Panc1 (cell line): ENCODE data around the gene PGC. TPM values are rescaled to one million over a fixed set of nuclear protein-coding genes. Genes with fewer than 3 reads are reported as not detected.

Source experiments
- ATAC-seq: fragments of 200-7000 bp; cut with Tn5 transposase; 2 replicates; pipeline ENCODE4 v1.9.1; 2020; ENCODE audit warnings: mild to moderate bottlenecking, moderate library complexity
- BruUV-seq: library from RNA; stranded (reverse); fragments of 400-500 nt; replicated peaks from 2 replicates; lab custom pipeline; 2021; lab: Mats Ljungman, UMichigan
- CTCF ChIA-PET: fragments of 300-600 bp; sonication (Branson Sonifier 250); formaldehyde crosslinking; loops from one replicate; lab custom pipeline; 2022; ENCODE audit warnings: antibody characterized with exemption; lab: Charles Lee
- POLR2A ChIA-PET: fragments of 300-600 bp; sonication (Branson Sonifier 250); formaldehyde crosslinking; loops from one replicate; lab custom pipeline; 2022; ENCODE audit warnings: antibody characterized with exemption; lab: Charles Lee
- DNase-seq: peaks from one replicate; pipeline ENCODE4 v3.0.0-alpha.2; 2010; ENCODE audit warnings: low read depth, low spot score
- H3K27ac ChIP-seq: 2 replicates; pipeline ENCODE4 v1.5.1; 2011; ENCODE audit warnings: mild to moderate bottlenecking, low read length, inconsistent platforms
- H3K27me3 ChIP-seq: fragments of 200-500 bp; sonication (Bioruptor generic); 2 replicates; pipeline ENCODE4 v1.6.0; 2014; ENCODE audit warnings: low read length, inconsistent platforms; ENCODE audit not compliant: control insufficient read depth, insufficient read depth
- H3K36me3 ChIP-seq: fragments of 200-500 bp; sonication (Bioruptor generic); 2 replicates; pipeline ENCODE4 v1.5.1; 2014; ENCODE audit warnings: inconsistent platforms, mild to moderate bottlenecking, low read length, moderate library complexity; ENCODE audit not compliant: control insufficient read depth, insufficient read depth
- H3K4me1 ChIP-seq: 2 replicates; pipeline ENCODE4 v1.5.1; 2011; ENCODE audit warnings: inconsistent platforms, mild to moderate bottlenecking, low read length, moderate library complexity; ENCODE audit not compliant: control insufficient read depth, insufficient read depth
- H3K4me3 ChIP-seq, 2 experiments: 2 replicates each; pipeline ENCODE4 v1.5.1; 2011 to 2012; ENCODE audit warnings: low read depth in 2 of 2, low read length in 2 of 2, mild to moderate bottlenecking in 2 of 2, inconsistent platforms in 1 of 2, moderate library complexity in 1 of 2
- H3K9me3 ChIP-seq: fragments of 200-500 bp; sonication (Bioruptor generic); 2 replicates; pipeline ENCODE4 v1.5.1; 2014; ENCODE audit warnings: low read depth, mild to moderate bottlenecking, inconsistent platforms, low read length, moderate library complexity; ENCODE audit not compliant: control insufficient read depth, insufficient read depth
- POLR2AphosphoS5 ChIP-seq: IDR thresholded peaks from 2 replicates; pipeline ENCODE4 v1.6.1; 2012; ENCODE audit warnings: mild to moderate bottlenecking, low read depth, low read length, moderate library complexity
- SIN3A ChIP-seq: IDR thresholded peaks from 2 replicates; pipeline ENCODE4 v1.6.1; 2012; ENCODE audit warnings: low read depth, mild to moderate bottlenecking, low read length, moderate library complexity, borderline replicate concordance; ENCODE audit not compliant: insufficient read depth
- TCF7L2 ChIP-seq: IDR thresholded peaks from 2 replicates; pipeline ENCODE4 v1.6.1; 2011; ENCODE audit warnings: mild to moderate bottlenecking, low read depth, low read length, inconsistent platforms
- in situ Hi-C: cut with HindIII; loops from 2 replicates; pipeline ENCODE4 v1.10.0; 2016; ENCODE audit warnings: low sequenced_read_pairs, low pct_unique_long_range_greater_than_20kb
- intact Hi-C: fragments of 100-400 bp; cut with micrococcal nuclease; formaldehyde crosslinking; loops from one replicate; pipeline ENCODE4 v1.10.0; 2022; ENCODE audit not compliant: unreplicated experiment
- total RNA-seq: library from RNA; stranded (reverse); gene quantifications from one replicate; pipeline ENCODE4 v1.2.1, GENCODE V29; 2021; ENCODE audit not compliant: unreplicated experiment
- TF ChIP-seq, protein P1 (sequence below), 2 experiments: IDR thresholded peaks; 2 replicates each; pipeline ENCODE4 v1.6.1; 2011 to 2012; ENCODE audit warnings: low read depth in 2 of 2, control low read depth in 1 of 2, low read length in 1 of 2, mild to moderate bottlenecking in 1 of 2, moderate library complexity in 1 of 2; ENCODE audit not compliant: insufficient read depth in 1 of 2
- TF ChIP-seq, protein P2 (sequence below): fragments of 450-650 bp; IDR thresholded peaks from 2 replicates; pipeline ENCODE4 v1.5.1; 2017; ENCODE audit warnings: mild to moderate bottlenecking

PGC gene
- total RNA-seq, 1 experiment from 2014 or later, result 0.18 TPM

DNA sequence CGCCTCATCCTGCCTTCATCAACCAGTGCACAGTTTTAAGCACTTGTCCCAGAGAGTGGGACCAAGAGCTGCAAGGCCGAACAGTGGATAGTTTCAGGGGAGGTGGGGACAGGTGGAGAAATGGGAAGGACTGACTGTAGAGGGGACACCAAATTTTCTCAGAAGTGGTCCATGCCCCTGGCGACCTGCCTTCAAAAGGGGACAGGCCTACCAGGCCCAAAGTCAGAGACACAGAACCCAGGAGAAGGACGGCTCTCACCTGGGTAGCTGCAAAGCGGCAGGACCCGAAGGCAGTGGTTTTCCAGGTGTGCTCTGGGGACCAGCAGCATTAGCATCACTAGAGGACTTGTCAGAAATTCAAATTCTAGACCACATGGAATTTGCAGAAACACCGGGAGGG, 17.6 kb downstream of the PGC start:
- no peak for TF ChIP-seq SIN3A
- TF ChIP-seq, protein P1, sequence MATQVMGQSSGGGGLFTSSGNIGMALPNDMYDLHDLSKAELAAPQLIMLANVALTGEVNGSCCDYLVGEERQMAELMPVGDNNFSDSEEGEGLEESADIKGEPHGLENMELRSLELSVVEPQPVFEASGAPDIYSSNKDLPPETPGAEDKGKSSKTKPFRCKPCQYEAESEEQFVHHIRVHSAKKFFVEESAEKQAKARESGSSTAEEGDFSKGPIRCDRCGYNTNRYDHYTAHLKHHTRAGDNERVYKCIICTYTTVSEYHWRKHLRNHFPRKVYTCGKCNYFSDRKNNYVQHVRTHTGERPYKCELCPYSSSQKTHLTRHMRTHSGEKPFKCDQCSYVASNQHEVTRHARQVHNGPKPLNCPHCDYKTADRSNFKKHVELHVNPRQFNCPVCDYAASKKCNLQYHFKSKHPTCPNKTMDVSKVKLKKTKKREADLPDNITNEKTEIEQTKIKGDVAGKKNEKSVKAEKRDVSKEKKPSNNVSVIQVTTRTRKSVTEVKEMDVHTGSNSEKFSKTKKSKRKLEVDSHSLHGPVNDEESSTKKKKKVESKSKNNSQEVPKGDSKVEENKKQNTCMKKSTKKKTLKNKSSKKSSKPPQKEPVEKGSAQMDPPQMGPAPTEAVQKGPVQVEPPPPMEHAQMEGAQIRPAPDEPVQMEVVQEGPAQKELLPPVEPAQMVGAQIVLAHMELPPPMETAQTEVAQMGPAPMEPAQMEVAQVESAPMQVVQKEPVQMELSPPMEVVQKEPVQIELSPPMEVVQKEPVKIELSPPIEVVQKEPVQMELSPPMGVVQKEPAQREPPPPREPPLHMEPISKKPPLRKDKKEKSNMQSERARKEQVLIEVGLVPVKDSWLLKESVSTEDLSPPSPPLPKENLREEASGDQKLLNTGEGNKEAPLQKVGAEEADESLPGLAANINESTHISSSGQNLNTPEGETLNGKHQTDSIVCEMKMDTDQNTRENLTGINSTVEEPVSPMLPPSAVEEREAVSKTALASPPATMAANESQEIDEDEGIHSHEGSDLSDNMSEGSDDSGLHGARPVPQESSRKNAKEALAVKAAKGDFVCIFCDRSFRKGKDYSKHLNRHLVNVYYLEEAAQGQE (IDR thresholded peaks at IDR 0.05; ENCODE audit: insufficient read depth in 1 of 2, low read depth in 2 of 2, low read length in 1 of 2), result no peak
- TF ChIP-seq POLR2AphosphoS5, result no peak
- TF ChIP-seq, protein P2, sequence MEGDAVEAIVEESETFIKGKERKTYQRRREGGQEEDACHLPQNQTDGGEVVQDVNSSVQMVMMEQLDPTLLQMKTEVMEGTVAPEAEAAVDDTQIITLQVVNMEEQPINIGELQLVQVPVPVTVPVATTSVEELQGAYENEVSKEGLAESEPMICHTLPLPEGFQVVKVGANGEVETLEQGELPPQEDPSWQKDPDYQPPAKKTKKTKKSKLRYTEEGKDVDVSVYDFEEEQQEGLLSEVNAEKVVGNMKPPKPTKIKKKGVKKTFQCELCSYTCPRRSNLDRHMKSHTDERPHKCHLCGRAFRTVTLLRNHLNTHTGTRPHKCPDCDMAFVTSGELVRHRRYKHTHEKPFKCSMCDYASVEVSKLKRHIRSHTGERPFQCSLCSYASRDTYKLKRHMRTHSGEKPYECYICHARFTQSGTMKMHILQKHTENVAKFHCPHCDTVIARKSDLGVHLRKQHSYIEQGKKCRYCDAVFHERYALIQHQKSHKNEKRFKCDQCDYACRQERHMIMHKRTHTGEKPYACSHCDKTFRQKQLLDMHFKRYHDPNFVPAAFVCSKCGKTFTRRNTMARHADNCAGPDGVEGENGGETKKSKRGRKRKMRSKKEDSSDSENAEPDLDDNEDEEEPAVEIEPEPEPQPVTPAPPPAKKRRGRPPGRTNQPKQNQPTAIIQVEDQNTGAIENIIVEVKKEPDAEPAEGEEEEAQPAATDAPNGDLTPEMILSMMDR, result no peak
- TF ChIP-seq TCF7L2, result no peak
- H3K4me1 ChIP-seq, result peaks cover 10% of the 10 kb centered on the region
- no peaks in the 10 kb centered on the region; the same call in 1 of the 2 replicates for H3K36me3 ChIP-seq
- in situ Hi-C loops (no loop called here), intact Hi-C loops (loop anchor here (10.0 kb wide), 1 partner anchor 55 kb away; the partner anchor contains the start of genes PRICKLE4 and TOMM6)
- no peak overlapping the region for H3K27ac ChIP-seq
- BruUV-seq, result no TSS peak
- no peaks in the 10 kb centered on the region for H3K27me3 ChIP-seq
- DNase-seq, result no peak
- ChIA-PET POLR2A (no interaction called here), CTCF (no interaction called here)
- no peak for ATAC-seq
- no peak overlapping the region for H3K4me3 ChIP-seq
- H3K9me3 ChIP-seq, result no peaks in the 10 kb centered on the region

DNA sequence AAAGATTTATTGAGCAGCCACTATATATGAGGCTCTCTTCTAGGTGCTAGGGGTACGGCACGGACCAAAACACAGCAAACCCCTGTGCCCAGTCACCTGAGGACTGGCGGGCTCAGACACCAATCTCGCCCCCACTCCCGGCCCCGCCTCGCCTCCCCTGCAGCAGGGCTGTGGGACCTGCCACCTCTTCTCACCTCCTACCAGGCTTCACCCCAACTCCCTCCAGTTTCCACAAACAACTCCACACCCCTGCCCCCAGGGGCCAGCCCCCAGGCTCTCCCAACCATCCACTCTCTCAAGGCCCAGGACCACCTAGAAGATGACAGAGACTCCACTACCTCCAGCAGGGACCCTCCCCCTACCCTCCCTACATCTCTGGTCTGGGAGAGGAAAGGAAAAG, 18.2 kb downstream of the PGC start:
- in situ Hi-C loops, result no loop called here
- no peak for DNase-seq

More for the DNA sequence above, 18.2 kb downstream of the PGC start:
- Histone ChIP-seq H3K27ac (no peak overlapping the region), H3K4me3 (no peak overlapping the region), H3K27me3 (no peaks in the 10 kb centered on the region), H3K9me3 (no peaks in the 10 kb centered on the region), H3K36me3 (no peaks in the 10 kb centered on the region), H3K4me1 (peaks cover 10% of the 10 kb centered on the region)
- TF ChIP-seq TCF7L2 (no peak), SIN3A (no peak)
- TF ChIP-seq, protein P1 (IDR thresholded peaks at IDR 0.05; ENCODE audit: insufficient read depth in 1 of 2, low read depth in 2 of 2, low read length in 1 of 2), result no peak
- intact Hi-C loops, result no loop called here
- CTCF ChIA-PET, result no interaction called here
- no peak for ATAC-seq
- BruUV-seq, result no TSS peak
- POLR2A ChIA-PET, result no interaction called here
